ENCODE results near the gene OR5AR1.

DNA sequence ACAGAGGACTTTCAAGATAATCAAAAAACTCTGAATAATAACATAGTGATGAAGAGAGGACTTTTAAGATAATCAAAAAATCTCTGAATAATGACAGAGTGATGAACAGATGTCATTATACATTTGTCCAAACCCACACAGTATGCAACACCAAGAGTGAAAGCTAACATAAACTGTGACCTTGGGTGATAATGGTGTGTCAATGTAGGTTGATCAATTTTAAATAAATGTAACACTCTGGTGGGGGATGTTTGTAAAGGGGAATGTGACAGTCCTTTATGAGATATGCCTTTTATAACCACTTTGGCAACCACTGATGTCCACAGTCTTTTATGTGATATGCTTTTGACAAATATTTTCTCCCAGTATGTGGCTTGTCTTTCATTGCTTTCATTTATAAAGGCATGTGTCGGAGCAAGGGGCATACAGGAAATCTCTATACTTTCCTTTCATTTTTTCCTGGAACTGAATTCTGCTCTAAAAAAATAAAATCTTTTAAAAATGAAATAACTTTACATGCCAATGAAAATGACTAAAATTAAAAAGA, 25.1 kb downstream of the OR5AR1 start:
- TF ChIP-seq POLR2AphosphoS5 (IDR thresholded peaks at IDR 0.05; ENCODE audit: borderline replicate concordance, low read depth, low read length) (no peak), EZH2 (IDR thresholded peaks at IDR 0.05) (no peak)
